DMS153 treated with DMSO at 0.1 percent for 48 hours (cell line): ENCODE measurements around the gene CCSER1.
"Not testable (repeated sequence)": the region's sequence is repeated elsewhere in the genome, so short reads cannot be mapped to it uniquely, and the experiment has no call there.

Experiments
- DNase-seq: peaks from one replicate; lab custom pipeline; 2025; ENCODE audit not compliant: unreplicated experiment; lab: John Stamatoyannopoulos, UW

The CCSER1 gene

GRCh38 chr4:90281541-90282355, 154.6 kb downstream of the CCSER1 start:
- no peak for DNase-seq

GRCh38 chr4:90290345-90290744, 163.2 kb downstream of the CCSER1 start:
- no peak for DNase-seq

GRCh38 chr4:90292438-90292837, 165.2 kb downstream of the CCSER1 start:
- DNase-seq = no peak

- peak; percentile 5 for DNase-seq
Observed at GRCh38 chr4:90293320-90293719, 166.1 kb downstream of the CCSER1 start.

GRCh38 chr4:90299373-90299772, 172.2 kb downstream of the CCSER1 start:
- no peak for DNase-seq

GRCh38 chr4:90306810-90307209, 179.6 kb downstream of the CCSER1 start:
- no peak for DNase-seq

GRCh38 chr4:90317140-90317539, 189.9 kb downstream of the CCSER1 start:
- DNase-seq = not testable (repeated sequence)

- DNase-seq = no peak
Observed at GRCh38 chr4:90317785-90318184, 190.6 kb downstream of the CCSER1 start.

- DNase-seq = no peak
Observed at GRCh38 chr4:90318193-90318592, 191.0 kb downstream of the CCSER1 start.

- DNase-seq = peak; percentile 4
Observed at GRCh38 chr4:90328558-90328957, 201.4 kb downstream of the CCSER1 start.

- DNase-seq = no peak
Observed at GRCh38 chr4:90330546-90330945, 203.4 kb downstream of the CCSER1 start.

GRCh38 chr4:90345549-90346215, 218.5 kb downstream of the CCSER1 start:
- DNase-seq = no peak

GRCh38 chr4:90349636-90350035, 222.4 kb downstream of the CCSER1 start:
- DNase-seq = no peak

GRCh38 chr4:90357117-90357710, 230.0 kb downstream of the CCSER1 start:
- DNase-seq = peak; percentile 50

- no peak for DNase-seq
Observed at GRCh38 chr4:90375081-90375480, 247.9 kb downstream of the CCSER1 start.

GRCh38 chr4:90393215-90393614, 266.0 kb downstream of the CCSER1 start:
- no peak for DNase-seq

GRCh38 chr4:90403781-90404180, 276.6 kb downstream of the CCSER1 start:
- no peak for DNase-seq

- DNase-seq = not testable (repeated sequence)
Observed at GRCh38 chr4:90407897-90408296, 280.7 kb downstream of the CCSER1 start.

- DNase-seq = not testable (repeated sequence)
Observed at GRCh38 chr4:90412786-90413185, 285.6 kb downstream of the CCSER1 start.

GRCh38 chr4:90415116-90415515, 287.9 kb downstream of the CCSER1 start:
- DNase-seq = no peak

- peak; percentile 63 for DNase-seq
Observed at GRCh38 chr4:90419124-90419711, 292.0 kb downstream of the CCSER1 start.

GRCh38 chr4:90421161-90421560, 294.0 kb downstream of the CCSER1 start:
- DNase-seq = no peak
